OCI-LY7 (cell line): ENCODE data around the gene RBM5. TPM values are rescaled to one million over a fixed set of nuclear protein-coding genes. Genes with fewer than 3 reads are reported as not detected.

Source experiments
- BruUV-seq: library from RNA; stranded (reverse); fragments of 400-500 nt; replicated peaks from 2 replicates; lab custom pipeline; 2021; lab: Mats Ljungman, UMichigan
- CTCF ChIA-PET: fragments of 300-600 bp; sonication (Branson Sonifier 250); formaldehyde crosslinking; loops from one replicate; lab custom pipeline; 2022; ENCODE audit warnings: antibody characterized with exemption; ENCODE audit not compliant: unreplicated experiment; lab: Charles Lee
- POLR2A ChIA-PET: fragments of 300-600 bp; sonication (Branson Sonifier 250); formaldehyde crosslinking; loops from one replicate; lab custom pipeline; 2022; ENCODE audit warnings: antibody characterized with exemption; lab: Charles Lee
- DNase-seq: peaks from one replicate; pipeline ENCODE4 v3.0.0-alpha.2; 2015; ENCODE audit warnings: low spot score
- H2AFZ ChIP-seq: fragments of 200-600 bp; sonication (generic), shearing (Covaris generic); 2 replicates; pipeline ENCODE4 v1.6.1; 2014; ENCODE audit warnings: mild to moderate bottlenecking, antibody characterized with exemption, low read length, moderate library complexity
- H3K27ac ChIP-seq: fragments of 200-600 bp; sonication (generic); 2 replicates; pipeline ENCODE4 v1.5.1; 2014; ENCODE audit warnings: mixed run types, low read depth, mild to moderate bottlenecking, moderate library complexity, low read length, inconsistent platforms; ENCODE audit not compliant: poor library complexity, severe bottlenecking
- H3K36me3 ChIP-seq: fragments of 200-600 bp; sonication (generic); 2 replicates; pipeline ENCODE4 v1.6.1; 2014; ENCODE audit warnings: mild to moderate bottlenecking, antibody characterized with exemption, low read length, moderate library complexity, mixed read lengths; ENCODE audit not compliant: insufficient read depth
- H3K4me1 ChIP-seq: fragments of 200-600 bp; sonication (generic); 2 replicates; pipeline ENCODE4 v1.5.1; 2014; ENCODE audit warnings: mild to moderate bottlenecking, low read length; ENCODE audit not compliant: insufficient read depth, poor library complexity, severe bottlenecking
- H3K4me2 ChIP-seq: fragments of 200-600 bp; sonication (generic); 2 replicates; pipeline ENCODE4 v1.6.1; 2014; ENCODE audit warnings: mild to moderate bottlenecking, low read length
- H3K4me3 ChIP-seq: fragments of 200-600 bp; sonication (generic); 2 replicates; pipeline ENCODE4 v1.5.1; 2014; ENCODE audit warnings: mild to moderate bottlenecking, low read depth, low read length; ENCODE audit not compliant: poor library complexity, severe bottlenecking
- H3K79me2 ChIP-seq: fragments of 200-600 bp; sonication (generic); 2 replicates; pipeline ENCODE4 v1.6.1; 2016; ENCODE audit warnings: low read depth, mild to moderate bottlenecking, low read length, moderate library complexity, mixed read lengths; ENCODE audit not compliant: insufficient read depth
- H3K9me2 ChIP-seq: fragments of 200-600 bp; sonication (generic); 2 replicates; pipeline ENCODE4 v1.6.1; 2016; ENCODE audit warnings: mild to moderate bottlenecking, low read length, mixed read lengths; ENCODE audit not compliant: insufficient read depth
- H3K9me3 ChIP-seq: fragments of 200-600 bp; sonication (generic); 2 replicates; pipeline ENCODE4 v1.6.1; 2014; ENCODE audit warnings: mild to moderate bottlenecking, mixed run types, low read length, mixed read lengths
- H4K20me1 ChIP-seq: fragments of 200-600 bp; sonication (generic); 2 replicates; pipeline ENCODE4 v1.6.1; 2014; ENCODE audit warnings: mild to moderate bottlenecking, antibody characterized with exemption, low read length, moderate library complexity, mixed read lengths; ENCODE audit not compliant: insufficient read depth
- EZH2phosphoT487 ChIP-seq: fragments of 200-600 bp; sonication (generic); IDR thresholded peaks from 2 replicates; pipeline ENCODE4 v1.6.1; 2018; ENCODE audit warnings: low read depth, borderline replicate concordance, mild to moderate bottlenecking, mixed run types, antibody characterized with exemption, low read length, moderate library complexity, mixed read lengths
- intact Hi-C: fragments of 100-400 bp; cut with micrococcal nuclease; formaldehyde crosslinking; loops from one replicate; pipeline ENCODE4 v1.10.0; 2022; ENCODE audit not compliant: unreplicated experiment
- total RNA-seq, 2 experiments: library from RNA; depleted of rRNA in 1 of 2; stranded (reverse); fragments of >200 nt in 1 of 2; shearing (Covaris generic) in 1 of 2; gene quantifications; 2 replicates each; pipeline ENCODE4 v1.2.3, GENCODE V29; 2014 to 2022
- TF ChIP-seq, protein P1 (sequence below): fragments of 200-600 bp; sonication (generic); conservative IDR thresholded peaks from 2 replicates; pipeline ENCODE4 v1.5.1; 2014; ENCODE audit warnings: mild to moderate bottlenecking, antibody characterized with exemption, low read length, moderate library complexity, mixed read lengths

Gene RBM5
- total RNA-seq, 2 experiments from 2014 or later, result 139 to 197 TPM

DNA sequence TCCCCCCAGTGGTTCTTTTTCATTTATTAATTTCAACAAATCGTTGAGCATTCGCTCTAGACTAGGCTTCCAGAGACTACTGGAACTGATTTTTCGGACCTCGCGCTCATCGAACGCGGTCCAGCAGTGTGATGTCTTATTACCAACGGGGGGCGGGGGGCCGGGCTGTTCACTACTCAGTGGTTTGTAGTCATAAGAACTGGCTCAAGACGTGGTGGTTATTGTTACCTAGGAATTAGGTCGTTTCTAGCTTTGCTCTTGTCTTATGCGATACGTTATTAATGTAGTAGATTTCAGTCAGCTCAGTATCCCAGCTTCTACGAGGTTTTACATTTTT lies 858 bp downstream of the RBM5 start:
- Histone ChIP-seq H3K27ac (peak overlapping the region; percentile 66), H3K36me3 (peaks cover 50% of the 10 kb centered on the region), H2AFZ (no peak overlapping the region), H3K4me2 (peak overlapping the region; percentile 70), H3K9me3 (no peaks in the 10 kb centered on the region), H3K4me1 (peaks cover 18% of the 10 kb centered on the region), H3K4me3 (peak overlapping the region; percentile 96), H4K20me1 (peaks cover 18% of the 10 kb centered on the region; the same call in 1 of the 2 replicates), H3K79me2 (peaks cover 40% of the 10 kb centered on the region), H3K9me2 (no peaks in the 10 kb centered on the region)
- DNase-seq, result no peak
- no TSS peak for BruUV-seq
- TF ChIP-seq, protein P1, sequence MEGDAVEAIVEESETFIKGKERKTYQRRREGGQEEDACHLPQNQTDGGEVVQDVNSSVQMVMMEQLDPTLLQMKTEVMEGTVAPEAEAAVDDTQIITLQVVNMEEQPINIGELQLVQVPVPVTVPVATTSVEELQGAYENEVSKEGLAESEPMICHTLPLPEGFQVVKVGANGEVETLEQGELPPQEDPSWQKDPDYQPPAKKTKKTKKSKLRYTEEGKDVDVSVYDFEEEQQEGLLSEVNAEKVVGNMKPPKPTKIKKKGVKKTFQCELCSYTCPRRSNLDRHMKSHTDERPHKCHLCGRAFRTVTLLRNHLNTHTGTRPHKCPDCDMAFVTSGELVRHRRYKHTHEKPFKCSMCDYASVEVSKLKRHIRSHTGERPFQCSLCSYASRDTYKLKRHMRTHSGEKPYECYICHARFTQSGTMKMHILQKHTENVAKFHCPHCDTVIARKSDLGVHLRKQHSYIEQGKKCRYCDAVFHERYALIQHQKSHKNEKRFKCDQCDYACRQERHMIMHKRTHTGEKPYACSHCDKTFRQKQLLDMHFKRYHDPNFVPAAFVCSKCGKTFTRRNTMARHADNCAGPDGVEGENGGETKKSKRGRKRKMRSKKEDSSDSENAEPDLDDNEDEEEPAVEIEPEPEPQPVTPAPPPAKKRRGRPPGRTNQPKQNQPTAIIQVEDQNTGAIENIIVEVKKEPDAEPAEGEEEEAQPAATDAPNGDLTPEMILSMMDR, result no peak
- TF ChIP-seq EZH2phosphoT487, result no peak
- ChIA-PET CTCF (no interaction called here), POLR2A (interaction anchor here (0.6 to 1.1 kb wide), 2 partner anchors 25 to 414 kb away, joined by 3 read pairs; no protein-coding TSS in a partner anchor)
- intact Hi-C loops, result loop anchor here (5.0 kb wide), 1 partner anchor 147 kb away; the partner anchor contains the start of gene RBM6

DNA sequence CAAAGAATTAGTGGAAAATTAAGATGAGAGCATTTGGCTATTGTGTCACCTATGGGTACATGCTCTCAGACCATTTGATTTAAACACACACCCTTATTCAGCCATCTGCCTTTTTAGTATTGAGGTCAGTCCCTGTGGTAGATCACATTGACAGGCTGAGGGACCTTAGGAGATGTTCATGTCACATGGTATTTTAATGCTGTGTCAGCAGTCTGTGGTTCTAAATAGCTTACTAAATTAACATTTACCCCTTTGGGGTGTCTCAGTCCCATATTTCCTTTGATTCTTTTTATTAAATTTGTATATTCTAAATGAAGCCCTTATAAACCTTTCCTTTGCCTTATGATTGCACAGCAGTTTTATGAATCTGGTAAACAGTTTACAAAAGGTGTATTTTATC lies 2.3 kb downstream of the RBM5 start:
- H3K4me3 ChIP-seq, result peak overlapping the region; percentile 96
- H3K27ac ChIP-seq, result no peak overlapping the region
- H3K79me2 ChIP-seq, result peaks cover 51% of the 10 kb centered on the region
- no TSS peak for BruUV-seq
- no peak for DNase-seq
- peak overlapping the region; percentile 70 for H3K4me2 ChIP-seq
- ChIA-PET POLR2A (interaction anchor here (0.6 kb wide), 1 partner anchor 117 kb away, joined by 3 read pairs; no protein-coding TSS in a partner anchor), CTCF (no interaction called here)
- peaks cover 64% of the 10 kb centered on the region for H3K36me3 ChIP-seq
- H3K4me1 ChIP-seq, result peaks cover 18% of the 10 kb centered on the region
- H3K9me2 ChIP-seq, result no peaks in the 10 kb centered on the region
- peaks cover 18% of the 10 kb centered on the region for H4K20me1 ChIP-seq
- no peak for TF ChIP-seq EZH2phosphoT487
- TF ChIP-seq, protein P1, result no peak
- intact Hi-C loops, result no loop called here
- H3K9me3 ChIP-seq, result no peaks in the 10 kb centered on the region
- no peak overlapping the region for H2AFZ ChIP-seq

DNA sequence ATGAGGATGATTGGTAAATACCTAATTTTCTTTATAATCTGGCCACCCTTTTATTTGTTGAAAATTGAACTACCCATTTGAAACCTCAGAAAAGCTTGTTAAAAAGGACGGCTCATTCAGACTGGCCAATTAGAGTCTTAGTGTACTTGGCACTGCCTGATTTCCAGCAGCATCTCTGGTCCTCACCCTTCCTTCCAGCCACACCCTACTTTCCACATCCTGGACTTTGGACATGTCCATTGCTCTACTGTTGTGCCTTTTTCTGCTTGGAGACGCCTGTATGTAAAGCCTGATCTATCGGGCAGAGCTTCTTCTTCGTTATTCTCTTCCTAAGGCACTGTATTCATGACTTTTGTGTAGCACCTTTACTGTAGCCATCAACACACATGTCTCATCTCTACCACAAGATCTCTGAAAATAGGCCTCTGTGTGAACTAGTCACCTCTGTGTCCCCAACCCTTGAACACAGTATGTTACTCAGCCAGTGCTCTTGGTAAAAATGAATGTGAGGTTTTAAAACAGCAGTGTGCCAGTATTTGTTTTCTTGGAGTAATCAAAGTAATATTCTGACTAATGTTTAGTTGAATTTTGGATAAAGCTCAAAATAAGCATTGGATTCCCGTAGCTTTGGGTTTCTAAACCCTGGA lies 6.8 kb downstream of the RBM5 start:
- DNase-seq, result no peak
- TF ChIP-seq, protein P1, result no peak
- no peak for TF ChIP-seq EZH2phosphoT487
- Histone ChIP-seq H3K79me2 (peaks cover 38% of the 10 kb centered on the region), H3K9me3 (no peaks in the 10 kb centered on the region), H2AFZ (no peak overlapping the region), H3K4me1 (peaks cover 9% of the 10 kb centered on the region), H3K4me3 (no peak overlapping the region), H3K9me2 (no peaks in the 10 kb centered on the region), H3K27ac (no peak overlapping the region), H3K4me2 (no peak overlapping the region), H4K20me1 (peaks cover 10% of the 10 kb centered on the region), H3K36me3 (peaks cover 99% of the 10 kb centered on the region)
- ChIA-PET CTCF (no interaction called here), POLR2A (interaction anchor here (1.2 to 2.3 kb wide), 2 partner anchors 16 to 21 kb away, joined by 4 to 6 read pairs; no protein-coding TSS in a partner anchor)
- intact Hi-C loops, result no loop called here
- BruUV-seq, result no TSS peak
